ENCODE results near the gene PPP1R13L. TPM values are rescaled to one million over a fixed set of nuclear protein-coding genes. Genes with fewer than 3 reads are reported as not detected.

The PPP1R13L gene
- polyA plus RNA-seq, 4 donors = 12.7 to 30.5 (median 21.3) TPM

DNA sequence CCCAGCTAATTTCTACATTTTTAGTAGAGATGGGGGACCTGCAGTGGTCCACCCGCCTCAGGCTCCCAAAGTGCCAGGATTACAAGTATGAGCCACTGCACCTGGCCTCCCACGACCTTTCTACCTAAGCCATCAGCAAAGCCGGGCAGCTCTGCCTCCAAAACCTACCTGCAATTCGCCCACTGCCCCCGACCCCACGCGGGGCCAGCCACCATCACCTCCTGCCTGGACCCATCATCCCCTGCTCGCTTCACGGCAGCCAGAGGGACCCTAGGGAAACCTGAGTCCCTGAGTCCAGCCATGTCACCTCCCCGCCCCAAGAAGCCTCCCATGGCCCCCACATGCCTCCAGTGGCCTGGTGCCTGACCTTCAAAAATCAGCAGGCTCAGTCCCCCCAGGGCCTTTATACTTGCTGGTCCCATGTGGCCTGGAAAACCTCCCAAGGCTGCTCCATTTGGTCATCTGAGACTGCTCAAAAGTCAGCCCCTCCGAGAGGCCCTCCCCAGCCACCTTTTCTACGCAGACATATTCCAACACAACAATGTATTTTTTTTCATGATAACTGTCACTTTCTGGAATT lies 46.6 kb downstream of the PPP1R13L start:
- 88 to 95% (median 90%) methylated on average over 12 of the region's 12 CpGs for WGBS, 3 donors
- Histone ChIP-seq H3K4me3 (ENCODE audit: low read depth in 1 of 3, low read length in 3 of 3) (no peak overlapping the region), H3K27ac (ENCODE audit: low read depth in 1 of 3, low read length in 2 of 3) (no peak overlapping the region), H3K27me3 (ENCODE audit: control insufficient read depth in 3 of 3, insufficient read depth in 3 of 3, low read length in 3 of 3) (no peaks in the 10 kb centered on the region), H3K36me3 (ENCODE audit: control insufficient read depth in 3 of 3, insufficient read depth in 2 of 3, low read depth in 1 of 3, low read length in 3 of 3) (peaks cover 2 to 77% (median 4%) of the 10 kb centered on the region in 3 donors), H3K9me3 (ENCODE audit: control insufficient read depth in 2 of 2, insufficient read depth in 1 of 2, low read depth in 1 of 2, low read length in 1 of 2) (peaks cover 0 to 3% of the 10 kb centered on the region in 2 donors), H3K4me1 (ENCODE audit: control insufficient read depth in 3 of 3, insufficient read depth in 2 of 3, low read depth in 1 of 3, low read length in 2 of 3) (no peaks in the 10 kb centered on the region)
- DNase-seq (no peak), FAIRE-seq (no peak)

DNA sequence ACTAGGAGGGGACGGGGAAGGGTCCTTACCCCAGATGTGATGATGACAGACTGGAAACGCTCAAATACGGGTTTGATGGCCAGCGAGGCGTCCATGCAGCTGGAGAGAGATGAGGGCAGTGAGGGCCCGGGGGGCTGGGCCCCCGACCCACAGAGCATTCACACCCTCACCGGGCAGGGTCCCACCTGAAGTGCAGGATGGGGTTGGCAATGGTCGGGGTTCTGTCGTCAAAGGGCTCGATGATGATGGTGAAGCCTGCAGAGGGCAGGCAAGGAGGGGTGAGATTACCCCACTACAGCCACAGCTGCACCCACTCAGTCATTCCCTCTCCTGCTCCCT lies 47.5 kb downstream of the PPP1R13L start:
- 91 to 96% (median 92%) methylated on average over 10 to 11 of the region's 11 CpGs for WGBS, 3 donors
- H3K27ac ChIP-seq (ENCODE audit: low read depth in 1 of 3, low read length in 2 of 3) = no peak overlapping the region
- no peak overlapping the region for H3K4me3 ChIP-seq (ENCODE audit: low read depth in 1 of 3, low read length in 3 of 3)
- FAIRE-seq (no peak), DNase-seq (no peak)
- H3K27me3 ChIP-seq (ENCODE audit: control insufficient read depth in 3 of 3, insufficient read depth in 3 of 3, low read length in 3 of 3) = no peaks in the 10 kb centered on the region
- H3K36me3 ChIP-seq (ENCODE audit: control insufficient read depth in 3 of 3, insufficient read depth in 2 of 3, low read depth in 1 of 3, low read length in 3 of 3) = peaks cover 0 to 78% (median 2%) of the 10 kb centered on the region in 3 donors
- peaks cover 0 to 3% of the 10 kb centered on the region in 2 donors for H3K9me3 ChIP-seq (ENCODE audit: control insufficient read depth in 2 of 2, insufficient read depth in 1 of 2, low read depth in 1 of 2, low read length in 1 of 2)
- no peaks in the 10 kb centered on the region for H3K4me1 ChIP-seq (ENCODE audit: control insufficient read depth in 3 of 3, insufficient read depth in 2 of 3, low read depth in 1 of 3, low read length in 2 of 3)

DNA sequence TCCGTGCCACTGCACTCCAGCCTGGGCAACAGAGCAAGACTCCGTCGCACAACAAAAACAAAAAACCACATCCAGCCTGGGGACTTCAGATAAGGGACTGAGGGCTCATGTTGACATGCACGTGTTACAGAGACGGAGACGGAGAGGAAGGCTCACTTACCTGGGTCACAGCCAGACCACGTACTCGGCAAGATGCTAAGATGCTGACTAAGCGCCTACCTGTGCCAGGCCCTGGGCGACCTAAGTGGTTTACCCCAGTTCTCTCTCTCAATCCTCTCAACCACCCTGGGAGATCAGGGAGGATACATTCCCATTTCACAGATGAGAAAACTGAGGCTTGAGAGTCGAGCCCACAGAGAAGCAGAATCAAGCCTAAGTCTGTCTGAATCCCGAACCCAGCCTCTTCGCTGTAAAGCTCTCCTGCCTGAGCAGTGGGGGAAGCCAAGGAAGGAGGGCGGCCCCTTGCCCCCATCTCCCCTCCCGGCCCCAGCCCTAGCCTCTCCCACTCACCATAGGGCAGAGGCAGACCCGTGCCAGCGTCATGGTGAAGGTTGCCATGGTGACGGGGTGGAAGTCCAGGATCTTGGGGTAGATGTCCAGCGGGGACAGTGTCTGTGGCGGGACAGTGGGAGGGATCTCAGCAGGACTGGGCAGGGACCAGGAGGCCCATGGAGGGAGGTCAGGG lies 48.0 kb downstream of the PPP1R13L start:
- H3K4me1 ChIP-seq (ENCODE audit: control insufficient read depth in 3 of 3, insufficient read depth in 2 of 3, low read depth in 1 of 3, low read length in 2 of 3) = no peaks in the 10 kb centered on the region
- no peak overlapping the region for H3K4me3 ChIP-seq (ENCODE audit: low read depth in 1 of 3, low read length in 3 of 3)
- FAIRE-seq (no peak), DNase-seq (no peak)
- WGBS, 3 donors = 91 to 95% (median 91%) methylated on average over 20 of the region's 20 CpGs
- H3K36me3 ChIP-seq (ENCODE audit: control insufficient read depth in 3 of 3, insufficient read depth in 2 of 3, low read depth in 1 of 3, low read length in 3 of 3) = peaks cover under 1 to 78% (median 2%) of the 10 kb centered on the region in 3 donors
- H3K27me3 ChIP-seq (ENCODE audit: control insufficient read depth in 3 of 3, insufficient read depth in 3 of 3, low read length in 3 of 3) = no peaks in the 10 kb centered on the region
- H3K27ac ChIP-seq (ENCODE audit: low read depth in 1 of 3, low read length in 2 of 3) = no peak overlapping the region
- peaks cover 0 to 3% of the 10 kb centered on the region in 2 donors for H3K9me3 ChIP-seq (ENCODE audit: control insufficient read depth in 2 of 2, insufficient read depth in 1 of 2, low read depth in 1 of 2, low read length in 1 of 2)

DNA sequence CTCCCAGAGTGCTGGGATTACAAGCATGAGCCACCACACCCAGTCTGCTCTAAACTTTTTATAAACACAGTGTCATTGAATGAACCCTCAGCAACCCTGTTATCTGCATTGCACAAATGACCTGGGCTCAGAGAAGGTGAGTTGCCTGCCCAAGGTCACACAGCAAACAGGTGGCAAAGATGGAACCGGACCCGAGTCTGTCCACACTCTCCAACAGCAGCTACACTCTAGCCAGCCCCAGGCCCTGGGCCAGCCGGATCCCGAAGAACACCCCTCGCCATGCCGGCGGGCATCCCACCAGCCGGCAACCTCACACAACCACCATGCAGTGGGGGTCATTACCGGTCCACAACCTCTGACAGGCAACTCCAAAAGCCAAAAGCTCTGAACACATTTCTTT lies 49.0 kb downstream of the PPP1R13L start:
- Histone ChIP-seq H3K27me3 (ENCODE audit: control insufficient read depth in 3 of 3, insufficient read depth in 3 of 3, low read length in 3 of 3) (no peaks in the 10 kb centered on the region), H3K9me3 (ENCODE audit: control insufficient read depth in 2 of 2, insufficient read depth in 1 of 2, low read depth in 1 of 2, low read length in 1 of 2) (peaks cover 0 to 3% of the 10 kb centered on the region in 2 donors), H3K4me1 (ENCODE audit: control insufficient read depth in 3 of 3, insufficient read depth in 2 of 3, low read depth in 1 of 3, low read length in 2 of 3) (no peaks in the 10 kb centered on the region), H3K27ac (ENCODE audit: low read depth in 1 of 3, low read length in 2 of 3) (no peak overlapping the region), H3K36me3 (ENCODE audit: control insufficient read depth in 3 of 3, insufficient read depth in 2 of 3, low read depth in 1 of 3, low read length in 3 of 3) (peaks cover 0 to 80% (median 3%) of the 10 kb centered on the region in 3 donors), H3K4me3 (ENCODE audit: low read depth in 1 of 3, low read length in 3 of 3) (no peak overlapping the region)
- DNase-seq = no peak
- no peak for FAIRE-seq
- 97 to 99% (median 97%) methylated on average over 9 of the region's 9 CpGs for WGBS, 3 donors

DNA sequence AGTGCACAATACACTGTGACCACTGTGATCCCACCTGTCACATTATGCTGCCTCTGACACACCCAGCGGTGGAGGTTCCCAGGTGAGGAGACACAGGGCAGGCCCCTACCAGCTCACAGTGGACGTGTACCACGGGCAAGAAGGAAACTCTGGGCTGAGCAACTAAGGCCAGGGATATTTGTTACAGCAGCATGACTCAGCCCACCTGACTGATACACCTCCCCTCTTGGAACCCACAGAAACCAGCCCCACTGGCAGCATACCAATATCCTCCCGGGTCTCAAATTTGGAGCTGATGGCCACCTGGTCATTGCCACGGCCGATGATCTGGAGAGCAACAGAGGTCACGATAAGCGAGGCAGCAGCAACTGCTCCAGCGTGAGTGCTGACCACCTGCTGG lies 49.5 kb downstream of the PPP1R13L start:
- Histone ChIP-seq H3K36me3 (ENCODE audit: control insufficient read depth in 3 of 3, insufficient read depth in 2 of 3, low read depth in 1 of 3, low read length in 3 of 3) (peaks cover 0 to 83% (median 3%) of the 10 kb centered on the region in 3 donors), H3K9me3 (ENCODE audit: control insufficient read depth in 2 of 2, insufficient read depth in 1 of 2, low read depth in 1 of 2, low read length in 1 of 2) (peaks cover 0 to 3% of the 10 kb centered on the region in 2 donors), H3K27me3 (ENCODE audit: control insufficient read depth in 3 of 3, insufficient read depth in 3 of 3, low read length in 3 of 3) (no peaks in the 10 kb centered on the region), H3K4me1 (ENCODE audit: control insufficient read depth in 3 of 3, insufficient read depth in 2 of 3, low read depth in 1 of 3, low read length in 2 of 3) (no peaks in the 10 kb centered on the region), H3K4me3 (ENCODE audit: low read depth in 1 of 3, low read length in 3 of 3) (no peak overlapping the region), H3K27ac (ENCODE audit: low read depth in 1 of 3, low read length in 2 of 3) (no peak overlapping the region)
- FAIRE-seq (no peak), DNase-seq (no peak)
- WGBS, 3 donors = 97% methylated on average over 9 of the region's 9 CpGs

DNA sequence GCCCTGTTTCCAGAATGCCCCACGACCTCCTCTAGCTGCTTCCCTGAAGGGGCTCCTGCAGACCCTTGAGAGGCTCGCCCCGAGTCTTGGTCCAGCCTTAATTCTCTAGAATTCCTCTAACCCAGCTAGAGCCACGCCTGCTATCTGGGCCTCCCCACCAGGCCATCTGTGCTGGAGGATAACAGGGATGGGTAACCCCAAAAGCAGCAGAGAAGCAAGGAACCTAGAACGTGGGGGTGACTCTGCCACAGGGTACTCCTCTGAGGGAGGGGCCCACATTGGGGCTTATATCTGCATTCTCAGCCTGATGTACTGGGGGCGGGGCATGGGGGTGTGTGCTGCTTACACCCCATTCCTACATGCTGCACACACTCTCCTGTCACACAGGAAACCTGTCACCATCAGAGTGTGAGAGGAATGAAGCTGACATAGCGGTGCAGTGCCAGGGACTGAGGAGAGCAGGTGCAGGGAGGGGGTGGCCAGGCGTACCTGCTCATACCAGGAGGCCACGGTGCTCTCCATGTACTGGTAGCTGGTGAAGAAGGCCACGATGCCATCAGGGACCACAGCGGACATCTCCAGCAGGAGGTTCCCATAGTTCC lies 50.5 kb downstream of the PPP1R13L start:
- Histone ChIP-seq H3K4me3 (ENCODE audit: low read depth in 1 of 3, low read length in 3 of 3) (no peak overlapping the region), H3K9me3 (ENCODE audit: control insufficient read depth in 2 of 2, insufficient read depth in 1 of 2, low read depth in 1 of 2, low read length in 1 of 2) (peaks cover 0 to 3% of the 10 kb centered on the region in 2 donors), H3K4me1 (ENCODE audit: control insufficient read depth in 3 of 3, insufficient read depth in 2 of 3, low read depth in 1 of 3, low read length in 2 of 3) (no peaks in the 10 kb centered on the region), H3K27me3 (ENCODE audit: control insufficient read depth in 3 of 3, insufficient read depth in 3 of 3, low read length in 3 of 3) (no peaks in the 10 kb centered on the region), H3K27ac (ENCODE audit: low read depth in 1 of 3, low read length in 2 of 3) (no peak overlapping the region), H3K36me3 (ENCODE audit: control insufficient read depth in 3 of 3, insufficient read depth in 2 of 3, low read depth in 1 of 3, low read length in 3 of 3) (peaks cover 0 to 90% (median 6%) of the 10 kb centered on the region in 3 donors)
- DNase-seq (no peak), FAIRE-seq (no peak)
- WGBS, 3 donors = 92 to 95% (median 93%) methylated on average over 11 of the region's 11 CpGs

DNA sequence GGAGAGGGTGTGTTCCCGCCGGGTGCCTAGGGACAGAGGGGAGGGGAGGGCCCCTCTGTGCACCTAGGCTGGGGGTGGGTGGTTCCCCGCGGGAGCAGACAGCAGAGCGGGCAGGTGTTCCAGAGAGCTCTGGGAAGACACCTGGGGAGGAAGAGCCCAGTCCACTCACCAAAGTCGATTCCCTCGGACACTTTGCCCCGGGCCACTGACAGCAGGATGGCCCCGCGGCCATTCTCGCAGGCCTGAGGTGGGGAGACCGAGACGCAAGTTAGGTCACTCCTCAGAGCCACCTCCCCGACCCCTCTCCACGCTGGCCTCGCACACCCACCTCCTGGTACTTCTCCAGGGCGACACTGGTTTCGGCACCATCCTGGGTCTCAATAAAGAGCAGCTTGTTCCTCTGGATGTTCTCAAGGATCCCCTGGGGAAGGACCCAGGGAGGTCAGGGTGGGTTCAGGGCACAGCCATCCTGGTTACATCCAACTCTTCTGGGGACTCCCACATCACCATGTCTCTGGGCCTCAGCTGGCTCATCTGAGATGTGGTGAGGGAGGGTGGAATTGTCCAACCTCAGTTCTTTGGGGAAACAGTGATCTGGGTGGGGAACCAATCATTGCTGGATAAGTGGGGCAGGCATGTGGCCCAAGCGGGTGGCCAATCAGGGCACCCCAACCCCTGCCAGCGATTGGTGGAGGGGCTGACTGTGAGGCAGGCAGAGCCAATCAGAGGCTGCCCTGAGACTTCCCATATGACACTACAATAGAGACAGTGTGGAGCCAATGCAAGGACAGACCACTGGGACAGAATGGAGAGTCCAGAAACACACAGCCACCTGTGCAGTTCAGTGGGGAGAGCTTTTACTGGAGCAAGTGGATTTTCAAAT lies 51.7 kb downstream of the PPP1R13L start:
- WGBS, 3 donors = 90 to 94% (median 93%) methylated on average over 19 to 20 of the region's 20 CpGs
- FAIRE-seq (no peak), DNase-seq (no peak)
- no peak overlapping the region for H3K27ac ChIP-seq (ENCODE audit: low read depth in 1 of 3, low read length in 2 of 3)
- no peak overlapping the region for H3K4me3 ChIP-seq (ENCODE audit: low read depth in 1 of 3, low read length in 3 of 3)
- H3K4me1 ChIP-seq (ENCODE audit: control insufficient read depth in 3 of 3, insufficient read depth in 2 of 3, low read depth in 1 of 3, low read length in 2 of 3) = no peaks in the 10 kb centered on the region
- no peaks in the 10 kb centered on the region for H3K27me3 ChIP-seq (ENCODE audit: control insufficient read depth in 3 of 3, insufficient read depth in 3 of 3, low read length in 3 of 3)
- H3K36me3 ChIP-seq (ENCODE audit: control insufficient read depth in 3 of 3, insufficient read depth in 2 of 3, low read depth in 1 of 3, low read length in 3 of 3) = peaks cover 0 to 83% (median 6%) of the 10 kb centered on the region in 3 donors
- H3K9me3 ChIP-seq (ENCODE audit: control insufficient read depth in 2 of 2, insufficient read depth in 1 of 2, low read depth in 1 of 2, low read length in 1 of 2) = peaks cover 0 to 3% of the 10 kb centered on the region in 2 donors

DNA sequence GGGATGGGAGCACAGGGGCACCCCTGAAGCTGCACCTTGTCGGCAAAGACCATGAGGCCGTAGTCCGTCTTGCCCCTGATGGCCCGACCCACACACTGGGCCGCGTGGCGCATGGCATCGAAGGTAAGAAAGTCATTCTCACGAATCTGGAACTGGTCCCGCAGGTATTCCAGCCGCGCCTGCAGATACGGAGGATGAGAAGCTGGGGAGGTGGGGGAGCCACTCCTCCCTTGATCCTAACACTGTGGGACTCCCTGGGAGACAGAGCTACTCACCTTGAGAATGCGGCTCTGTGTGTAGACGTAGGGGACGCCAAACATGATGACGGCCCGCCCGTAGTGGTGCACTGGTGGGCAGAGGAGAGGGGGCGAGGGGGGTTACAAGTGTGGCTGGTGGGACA lies 52.4 kb downstream of the PPP1R13L start:
- Histone ChIP-seq H3K4me1 (ENCODE audit: control insufficient read depth in 3 of 3, insufficient read depth in 2 of 3, low read depth in 1 of 3, low read length in 2 of 3) (no peaks in the 10 kb centered on the region), H3K4me3 (ENCODE audit: low read depth in 1 of 3, low read length in 3 of 3) (no peak overlapping the region), H3K27ac (ENCODE audit: low read depth in 1 of 3, low read length in 2 of 3) (no peak overlapping the region), H3K27me3 (ENCODE audit: control insufficient read depth in 3 of 3, insufficient read depth in 3 of 3, low read length in 3 of 3) (peaks cover 0 to 3% (median 0%) of the 10 kb centered on the region in 3 donors), H3K9me3 (ENCODE audit: control insufficient read depth in 2 of 2, insufficient read depth in 1 of 2, low read depth in 1 of 2, low read length in 1 of 2) (peaks cover 0 to 3% of the 10 kb centered on the region in 2 donors), H3K36me3 (ENCODE audit: control insufficient read depth in 3 of 3, insufficient read depth in 2 of 3, low read depth in 1 of 3, low read length in 3 of 3) (peaks cover 0 to 78% (median 6%) of the 10 kb centered on the region in 3 donors)
- 88 to 93% (median 92%) methylated on average over 16 to 20 of the region's 20 CpGs for WGBS, 3 donors
- DNase-seq = no peak
- FAIRE-seq = no peak

Measured in small intestine (tissue), 7 donors.